SK-N-SH (cell line): ENCODE results near the gene ASB4. TPM values are rescaled to one million over a fixed set of nuclear protein-coding genes. Genes with fewer than 3 reads are reported as not detected.

Experiments
- CTCF ChIA-PET: fragments of 300-600, 350-600 bp; formaldehyde crosslinking; extraction: SDS; loops from one replicate; lab custom pipeline; 2021; lab: Yijun Ruan, JAX
- POLR2A ChIA-PET: fragments of 350-600 bp; sonication (Branson Sonifier 250); formaldehyde crosslinking; extraction: SDS; loops from one replicate; lab custom pipeline; 2020; ENCODE audit warnings: antibody characterized with exemption, inconsistent platforms; lab: Yijun Ruan, JAX
- DNase-seq: peaks from one replicate; pipeline ENCODE4 v3.0.0; 2012
- H2AFZ ChIP-seq: fragments of 200-600 bp; sonication (generic); 2 replicates; pipeline ENCODE4 v1.8.1; 2016; ENCODE audit warnings: antibody characterized with exemption, mild to moderate bottlenecking, low read depth
- H3F3A ChIP-seq: fragments of 200-600 bp; sonication (generic); replicated peaks from 2 replicates; pipeline ENCODE3; 2016; ENCODE audit warnings: antibody characterized with exemption, mild to moderate bottlenecking; ENCODE audit not compliant: insufficient read depth
- H3K27ac ChIP-seq, 2 experiments: fragments of 200-500 bp in 1 of 2; fragments of 200-600 bp in 1 of 2; sonication (Bioruptor generic) in 1 of 2; sonication (generic), shearing (Covaris generic) in 1 of 2; 2 replicates each; pipeline versions ENCODE4 v1.5.1 to v1.6.1; 2014 to 2016; ENCODE audit warnings: low read depth in 2 of 2, inconsistent platforms in 1 of 2, low read length in 1 of 2, mild to moderate bottlenecking in 1 of 2, mixed read lengths in 1 of 2
- H3K27me3 ChIP-seq: fragments of 200-600 bp; sonication (generic), shearing (Covaris generic); 2 replicates; pipeline ENCODE4 v1.6.1; 2016; ENCODE audit warnings: mixed run types; ENCODE audit not compliant: insufficient read depth
- H3K36me3 ChIP-seq, 2 experiments: fragments of 200-500 bp in 1 of 2; fragments of 200-600 bp in 1 of 2; sonication (Bioruptor generic) in 1 of 2; sonication (generic) in 1 of 2; replicated peaks in 1 of 2; 2 replicates each; pipeline versions ENCODE3 to v1.5.1; 2014 to 2016; ENCODE audit warnings: low read length in 1 of 2, mild to moderate bottlenecking in 1 of 2; ENCODE audit not compliant: insufficient read depth in 2 of 2, control insufficient read depth in 1 of 2
- H3K4me1 ChIP-seq, 2 experiments: fragments of 200-500 bp in 1 of 2; fragments of 200-600 bp in 1 of 2; sonication (Bioruptor generic) in 1 of 2; sonication (generic), shearing (Covaris generic) in 1 of 2; 2 replicates each; pipeline versions ENCODE4 v1.5.1 to v1.6.1; 2014 to 2016; ENCODE audit warnings: low read depth in 1 of 2, low read length in 1 of 2, mixed run types in 1 of 2; ENCODE audit not compliant: insufficient read depth in 2 of 2, control insufficient read depth in 1 of 2
- H3K4me2 ChIP-seq: fragments of 200-600 bp; sonication (generic), shearing (Covaris generic); 2 replicates; pipeline ENCODE4 v1.6.1; 2017; ENCODE audit warnings: mixed run types
- H3K4me3 ChIP-seq, 2 experiments: fragments of 200-500 bp in 1 of 2; fragments of 200-600 bp in 1 of 2; sonication (Bioruptor generic) in 1 of 2; sonication (generic), shearing (Covaris generic) in 1 of 2; 2 replicates each; pipeline versions ENCODE4 v1.5.1 to v1.8.1; 2014 to 2016; ENCODE audit warnings: low read depth in 2 of 2, inconsistent platforms in 1 of 2, low read length in 1 of 2, mild to moderate bottlenecking in 1 of 2, mixed read lengths in 1 of 2, moderate library complexity in 1 of 2
- H3K79me2 ChIP-seq: fragments of 200-600 bp; sonication (generic); 2 replicates; pipeline ENCODE4 v1.8.1; 2017; ENCODE audit warnings: mild to moderate bottlenecking; ENCODE audit not compliant: insufficient read depth
- H3K9ac ChIP-seq: fragments of 200-600 bp; sonication (generic); 2 replicates; pipeline ENCODE4 v1.6.1; 2017; ENCODE audit warnings: mixed run types
- H3K9me2 ChIP-seq: fragments of 200-600 bp; sonication (generic); 2 replicates; pipeline ENCODE4 v1.6.1; 2017; ENCODE audit warnings: mixed run types
- H3K9me3 ChIP-seq: fragments of 200-600 bp; sonication (generic); 2 replicates; pipeline ENCODE4 v1.6.1; 2017; ENCODE audit warnings: mixed run types, mild to moderate bottlenecking, moderate library complexity
- H4K20me1 ChIP-seq: fragments of 200-600 bp; sonication (generic); 2 replicates; pipeline ENCODE4 v1.6.1; 2017; ENCODE audit warnings: mild to moderate bottlenecking, mixed run types; ENCODE audit not compliant: insufficient read depth
- CTCF ChIP-seq: fragments of 200-600 bp; sonication (generic); IDR thresholded peaks from 2 replicates; pipeline ENCODE4 v1.6.1; 2017; ENCODE audit warnings: antibody characterized with exemption, mild to moderate bottlenecking, moderate library complexity
- ELF1 ChIP-seq: IDR thresholded peaks from 2 replicates; pipeline ENCODE4 v1.4.0; 2012
- EP300 ChIP-seq, 2 experiments: IDR thresholded peaks; 2 replicates each; pipeline versions ENCODE4 v1.4.0 to v1.6.1; 2012; ENCODE audit warnings: borderline replicate concordance in 1 of 2, low read depth in 1 of 2, low read length in 1 of 2
- FOXJ3 ChIP-seq: sonication (generic); formaldehyde crosslinking; IDR thresholded peaks from 2 replicates; pipeline ENCODE4 v1.5.1; 2020; ENCODE audit warnings: mild to moderate bottlenecking, missing genetic modification reagents
- FOXM1 ChIP-seq: IDR thresholded peaks from 2 replicates; pipeline ENCODE4 v1.4.0; 2012; ENCODE audit warnings: low read depth, mild to moderate bottlenecking
- GABPA ChIP-seq: IDR thresholded peaks from 2 replicates; pipeline ENCODE4 v1.4.0; 2012; ENCODE audit warnings: low read depth, mild to moderate bottlenecking
- GATA2 ChIP-seq: sonication (generic); formaldehyde crosslinking; IDR thresholded peaks from 2 replicates; pipeline ENCODE4 v1.5.0; 2020; ENCODE audit warnings: mild to moderate bottlenecking, missing genetic modification reagents
- MEF2A ChIP-seq: IDR thresholded peaks from 2 replicates; pipeline ENCODE4 v1.4.0; 2012; ENCODE audit warnings: low read depth, borderline replicate concordance
- MXI1 ChIP-seq: IDR thresholded peaks from 2 replicates; pipeline ENCODE4 v1.6.1; 2012; ENCODE audit warnings: mild to moderate bottlenecking, low read depth, low read length, improper control_type of control experiment
- NFIC ChIP-seq: IDR thresholded peaks from 2 replicates; pipeline ENCODE4 v1.4.0; 2012; ENCODE audit warnings: borderline replicate concordance
- RCOR1 ChIP-seq: fragments of 150-350 bp; IDR thresholded peaks from 2 replicates; pipeline ENCODE4 v1.6.1; 2017; ENCODE audit warnings: antibody characterized with exemption, low read length
- REST ChIP-seq: IDR thresholded peaks from 2 replicates; pipeline ENCODE4 v1.6.1; 2012; ENCODE audit warnings: mild to moderate bottlenecking, low read depth, low read length, moderate library complexity
- RFX5 ChIP-seq: IDR thresholded peaks from 2 replicates; pipeline ENCODE4 v1.6.1; 2012; ENCODE audit warnings: mild to moderate bottlenecking, improper control_type of control experiment, low read length
- RXRA ChIP-seq: IDR thresholded peaks from 2 replicates; pipeline ENCODE4 v1.4.0; 2012; ENCODE audit warnings: low read depth, mild to moderate bottlenecking, borderline replicate concordance
- SIN3A ChIP-seq: IDR thresholded peaks from 2 replicates; pipeline ENCODE4 v1.6.1; 2012; ENCODE audit warnings: low read depth, mild to moderate bottlenecking, low read length, moderate library complexity, borderline replicate concordance
- SMC3 ChIP-seq: IDR thresholded peaks from 2 replicates; pipeline ENCODE4 v1.6.1; 2012; ENCODE audit warnings: low read depth, low read length, improper control_type of control experiment
- TEAD4 ChIP-seq: IDR thresholded peaks from 2 replicates; pipeline ENCODE4 v1.4.0; 2012; ENCODE audit warnings: mild to moderate bottlenecking, borderline replicate concordance; ENCODE audit not compliant: insufficient read depth
- USF1 ChIP-seq: IDR thresholded peaks from 2 replicates; pipeline ENCODE4 v1.4.0; 2012; ENCODE audit warnings: low read depth, borderline replicate concordance
- USF2 ChIP-seq: fragments of 150-350 bp; IDR thresholded peaks from 2 replicates; pipeline ENCODE4 v1.6.1; 2017; ENCODE audit warnings: antibody characterized with exemption, low read length, low read depth, borderline replicate concordance
- YY1 ChIP-seq: IDR thresholded peaks from 2 replicates; pipeline ENCODE4 v1.4.0; 2012; ENCODE audit warnings: low read depth, mild to moderate bottlenecking
- WGBS: methylation state at CpG from one replicate; pipeline ENCODE4 v1.1.6; 2017; ENCODE audit warnings: low lambda C conversion rate; 5-methylcytosine and 5-hydroxymethylcytosine counted together
- polyA plus RNA-seq, 3 experiments: library from polyadenylated mRNA; depleted of rRNA; stranded (reverse); fragments of >200 nt; gene quantifications; 2 replicates each; pipeline ENCODE4 v1.2.3, GENCODE V29; 2012

The ASB4 gene
- polyA plus RNA-seq, 1 of the 3 experiments (the other 2 are of a cell fraction): not detected

GRCh38 chr7:95582578-95583293 is 97.0 kb downstream of the ASB4 start:
- Histone ChIP-seq H3K4me3 (no peak overlapping the region), H3K4me1 (no peaks in the 10 kb centered on the region)
- WGBS: 28% methylated on average over 4 of the region's 4 CpGs
- TF ChIP-seq RCOR1: no peak
- no peak for TF ChIP-seq SMC3
- no peak for TF ChIP-seq REST
- TF ChIP-seq TEAD4: no peak
- TF ChIP-seq, all 33 proteins: peak for 0
- Histone ChIP-seq H3K27me3 (peaks cover 15% of the 10 kb centered on the region; the same call in 1 of the 2 replicates), H3F3A (no peaks in the 10 kb centered on the region), H2AFZ (no peak overlapping the region), H3K79me2 (no peaks in the 10 kb centered on the region), H3K4me2 (no peak overlapping the region), H3K36me3 (no peaks in the 10 kb centered on the region), H3K9ac (no peak overlapping the region), H3K27ac (no peak overlapping the region), H3K9me3 (no peaks in the 10 kb centered on the region), H3K9me2 (no peaks in the 10 kb centered on the region), H4K20me1 (no peaks in the 10 kb centered on the region)
- no peak for DNase-seq
- ChIA-PET POLR2A (no interaction called here), CTCF (no interaction called here)

- Histone ChIP-seq H3K9me2 (no peaks in the 10 kb centered on the region), H3K4me2 (no peak overlapping the region), H3K79me2 (no peaks in the 10 kb centered on the region), H2AFZ (no peak overlapping the region), H3K36me3 (no peaks in the 10 kb centered on the region), H3K9ac (no peak overlapping the region), H3K27me3 (peaks cover 4% of the 10 kb centered on the region; the same call in 1 of the 2 replicates), H4K20me1 (no peaks in the 10 kb centered on the region), H3K27ac (no peak overlapping the region), H3K4me3 (no peak overlapping the region), H3K9me3 (no peaks in the 10 kb centered on the region), H3K4me1 (no peaks in the 10 kb centered on the region), H3F3A (no peaks in the 10 kb centered on the region)
- ChIA-PET CTCF (no interaction called here), POLR2A (no interaction called here)
- TF ChIP-seq ELF1: no peak
- no peak for TF ChIP-seq MXI1
- TF ChIP-seq TEAD4: no peak
- no peak for TF ChIP-seq USF2
- no peak for TF ChIP-seq USF1
- no peak for TF ChIP-seq RFX5
- no peak for TF ChIP-seq GABPA
- TF ChIP-seq NFIC: no peak
- TF ChIP-seq SIN3A: no peak
- TF ChIP-seq FOXM1: no peak
- no peak for TF ChIP-seq EP300 (IDR thresholded peaks at IDR 0.05; ENCODE audit: borderline replicate concordance in 1 of 2, low read depth in 1 of 2, low read length in 1 of 2)
- TF ChIP-seq YY1: no peak
- TF ChIP-seq MEF2A: no peak
- no peak for TF ChIP-seq CTCF
- no peak for TF ChIP-seq GATA2 (CRISPR knock-in tag)
- TF ChIP-seq FOXJ3: no peak
- no peak for TF ChIP-seq RXRA
- WGBS: 28% methylated on average over 3 of the region's 3 CpGs
- DNase-seq: no peak
Measured at GRCh38 chr7:95583834-95584621, 98.3 kb downstream of the ASB4 start.
